Hepatocyte (in vitro differentiated cells): ENCODE data around the gene CBR3. TPM values are rescaled to one million over a fixed set of nuclear protein-coding genes. Genes with fewer than 3 reads are reported as not detected.

ENCODE experiments used
- DNase-seq: peaks from one replicate; pipeline ENCODE4 v3.0.0-alpha.2; 2016; ENCODE audit warnings: low spot score
- H2AFZ ChIP-seq: fragments of 200-600 bp; sonication (generic); 2 replicates; pipeline ENCODE4 v1.6.0; 2016; ENCODE audit warnings: antibody characterized with exemption, mild to moderate bottlenecking
- H3K27ac ChIP-seq: fragments of 200-600 bp; sonication (generic); 2 replicates; pipeline ENCODE4 v1.5.1; 2016; ENCODE audit warnings: mild to moderate bottlenecking
- H3K27me3 ChIP-seq: fragments of 200-600 bp; sonication (generic); 2 replicates; pipeline ENCODE4 v1.6.1; 2016
- H3K36me3 ChIP-seq: fragments of 200-600 bp; sonication (generic); replicated peaks from 2 replicates; pipeline ENCODE4 v1.5.1; 2016; ENCODE audit warnings: low read depth; ENCODE audit not compliant: insufficient read depth
- H3K4me1 ChIP-seq: fragments of 200-600 bp; sonication (generic); 2 replicates; pipeline ENCODE4 v1.5.1; 2016; ENCODE audit warnings: mild to moderate bottlenecking, moderate library complexity; ENCODE audit not compliant: insufficient read depth
- H3K4me2 ChIP-seq: fragments of 200-600 bp; sonication (generic); 2 replicates; pipeline ENCODE4 v1.6.0; 2016
- H3K4me3 ChIP-seq: fragments of 200-600 bp; sonication (generic); 2 replicates; pipeline ENCODE4 v1.5.1; 2016; ENCODE audit warnings: mild to moderate bottlenecking
- H3K79me2 ChIP-seq: fragments of 200-600 bp; sonication (generic); 2 replicates; pipeline ENCODE4 v1.6.0; 2017; ENCODE audit warnings: mild to moderate bottlenecking
- H3K9me2 ChIP-seq: fragments of 200-600 bp; sonication (generic); replicated peaks from 2 replicates; pipeline ENCODE4 v1.6.0; 2017; ENCODE audit warnings: mild to moderate bottlenecking; ENCODE audit not compliant: insufficient read depth
- H3K9me3 ChIP-seq: fragments of 200-600 bp; sonication (generic); 2 replicates; pipeline ENCODE4 v1.5.1; 2016; ENCODE audit warnings: low read depth, mild to moderate bottlenecking
- H4K20me1 ChIP-seq: fragments of 200-600 bp; sonication (generic); 2 replicates; pipeline ENCODE4 v1.6.0; 2016; ENCODE audit warnings: mild to moderate bottlenecking; ENCODE audit not compliant: insufficient read depth, poor library complexity, severe bottlenecking
- EZH2 ChIP-seq: fragments of 200-600 bp; sonication (generic); IDR thresholded peaks from 2 replicates; pipeline ENCODE4 v1.6.1; 2016; ENCODE audit warnings: antibody characterized with exemption, mild to moderate bottlenecking, borderline replicate concordance
- EZH2phosphoT487 ChIP-seq: fragments of 200-600 bp; sonication (generic); IDR thresholded peaks from one replicate; pipeline ENCODE4 v1.6.1; 2018; ENCODE audit warnings: antibody characterized with exemption, mild to moderate bottlenecking, low read depth, moderate library complexity; ENCODE audit not compliant: unreplicated experiment, severe bottlenecking
- WGBS: methylation state at CpG from one replicate; pipeline ENCODE4 v1.1.6; 2016; ENCODE audit warnings: low lambda C conversion rate; ENCODE audit errors: missing lambda C conversion rate; 5-methylcytosine and 5-hydroxymethylcytosine counted together
- polyA plus RNA-seq: library from polyadenylated mRNA; unstranded; fragments of >200 nt; fragmentation: Nextera tagmentation; extraction: Ambion mirVana; gene quantifications from 2 replicates; pipeline ENCODE4 v1.2.1, GENCODE V29; 2016
- total RNA-seq: library from RNA; depleted of rRNA; stranded (reverse); fragments of >200 nt; gene quantifications from 2 replicates; pipeline ENCODE4 v1.2.3, GENCODE V29; 2014
- TF ChIP-seq, protein P1 (sequence below): fragments of 200-600 bp; sonication (generic); IDR thresholded peaks from 2 replicates; pipeline ENCODE4 v1.5.1; 2016; ENCODE audit warnings: antibody characterized with exemption, mild to moderate bottlenecking; ENCODE audit not compliant: poor library complexity

The CBR3 gene
- total and polyA plus RNA-seq, 2 experiments from 2014 or later, result 0.22 to 1.7 TPM

DNA sequence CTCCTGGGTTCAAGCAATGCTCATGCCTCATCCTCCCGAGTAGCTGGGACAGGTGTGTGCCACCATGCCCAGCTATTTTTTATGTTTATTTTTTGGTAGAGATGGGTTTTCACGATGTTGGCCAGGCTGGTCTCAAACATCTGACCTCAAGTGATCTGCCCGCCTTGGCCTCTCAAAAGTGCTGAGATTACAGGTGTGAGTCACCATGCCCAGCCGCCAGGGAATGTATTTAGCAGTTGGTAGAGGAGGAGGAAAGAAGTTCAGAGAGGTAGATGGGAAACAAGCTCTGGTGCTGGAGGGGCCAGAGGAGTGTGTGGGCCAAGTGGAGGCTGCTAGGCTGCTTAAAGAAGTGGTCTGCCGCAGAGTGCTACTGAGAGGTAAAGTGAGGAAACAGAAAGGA, 27.8 kb downstream of the CBR3 start:
- peaks cover 13% of the 10 kb centered on the region for H3K4me1 ChIP-seq
- no peak overlapping the region for H3K27ac ChIP-seq
- DNase-seq, result no peak
- no peaks in the 10 kb centered on the region for H3K27me3 ChIP-seq
- no peaks in the 10 kb centered on the region for H3K36me3 ChIP-seq
- H3K79me2 ChIP-seq, result peaks cover 34% of the 10 kb centered on the region
- no peaks in the 10 kb centered on the region for H3K9me2 ChIP-seq
- H3K4me3 ChIP-seq, result no peak overlapping the region
- no peaks in the 10 kb centered on the region for H3K9me3 ChIP-seq
- whole genome bisulfite sequencing, result 97% methylated on average over 5 of the region's 5 CpGs
- H4K20me1 ChIP-seq, result no peaks in the 10 kb centered on the region
- H2AFZ ChIP-seq, result no peak overlapping the region
- TF ChIP-seq, protein P1, sequence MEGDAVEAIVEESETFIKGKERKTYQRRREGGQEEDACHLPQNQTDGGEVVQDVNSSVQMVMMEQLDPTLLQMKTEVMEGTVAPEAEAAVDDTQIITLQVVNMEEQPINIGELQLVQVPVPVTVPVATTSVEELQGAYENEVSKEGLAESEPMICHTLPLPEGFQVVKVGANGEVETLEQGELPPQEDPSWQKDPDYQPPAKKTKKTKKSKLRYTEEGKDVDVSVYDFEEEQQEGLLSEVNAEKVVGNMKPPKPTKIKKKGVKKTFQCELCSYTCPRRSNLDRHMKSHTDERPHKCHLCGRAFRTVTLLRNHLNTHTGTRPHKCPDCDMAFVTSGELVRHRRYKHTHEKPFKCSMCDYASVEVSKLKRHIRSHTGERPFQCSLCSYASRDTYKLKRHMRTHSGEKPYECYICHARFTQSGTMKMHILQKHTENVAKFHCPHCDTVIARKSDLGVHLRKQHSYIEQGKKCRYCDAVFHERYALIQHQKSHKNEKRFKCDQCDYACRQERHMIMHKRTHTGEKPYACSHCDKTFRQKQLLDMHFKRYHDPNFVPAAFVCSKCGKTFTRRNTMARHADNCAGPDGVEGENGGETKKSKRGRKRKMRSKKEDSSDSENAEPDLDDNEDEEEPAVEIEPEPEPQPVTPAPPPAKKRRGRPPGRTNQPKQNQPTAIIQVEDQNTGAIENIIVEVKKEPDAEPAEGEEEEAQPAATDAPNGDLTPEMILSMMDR, result no peak
- TF ChIP-seq EZH2phosphoT487 (no peak), EZH2 (no peak)
- H3K4me2 ChIP-seq, result no peak overlapping the region

DNA sequence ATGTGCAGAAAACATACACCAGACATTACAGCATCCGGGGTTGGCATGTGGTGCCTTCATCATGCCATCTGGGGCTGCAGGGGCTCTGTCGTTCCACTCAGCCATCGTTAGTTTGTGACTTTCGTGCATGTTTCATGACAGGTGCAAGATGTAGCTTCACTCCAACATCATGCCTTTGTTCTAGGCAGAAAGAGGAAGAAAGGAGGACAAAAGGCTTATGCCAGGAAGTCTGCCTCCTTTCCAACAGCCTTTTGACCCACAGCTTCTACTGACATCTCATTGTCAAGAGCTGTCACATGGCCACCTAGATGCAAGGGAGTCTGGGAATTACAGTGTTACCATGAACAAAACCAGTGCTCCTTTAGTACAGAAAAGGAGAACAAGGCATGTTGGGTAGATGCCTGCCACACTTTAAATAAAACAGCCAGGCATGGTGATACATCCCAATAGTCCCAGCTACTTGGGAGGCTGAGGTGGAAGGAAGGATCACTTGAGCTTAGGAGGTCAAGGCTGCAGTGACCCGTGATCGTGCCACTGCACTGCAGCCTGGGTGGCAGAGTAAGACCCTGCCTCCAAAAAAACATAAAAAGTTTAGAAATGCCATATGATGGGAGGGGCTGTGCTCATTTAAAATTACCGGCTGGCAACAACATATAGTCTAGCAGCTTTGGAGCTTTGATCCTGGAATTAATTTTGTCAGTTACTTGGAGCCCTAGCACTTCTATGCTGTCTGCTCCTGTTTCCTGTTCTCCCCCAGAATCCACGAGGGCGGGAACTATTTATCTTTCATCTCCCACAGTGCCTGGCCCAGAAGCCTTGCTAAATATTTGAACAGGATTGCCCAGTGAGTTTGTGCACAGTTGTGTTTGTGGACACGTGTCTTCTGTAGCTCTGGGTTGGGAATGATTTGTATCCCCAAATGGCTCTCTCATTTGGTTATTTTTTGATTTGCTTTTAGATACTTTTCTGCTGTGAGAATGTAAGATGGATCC, 29.2 kb downstream of the CBR3 start:
- 54% methylated on average over 10 of the region's 10 CpGs for WGBS
- Histone ChIP-seq H3K9me2 (no peaks in the 10 kb centered on the region), H3K27me3 (no peaks in the 10 kb centered on the region), H4K20me1 (no peaks in the 10 kb centered on the region), H3K4me3 (no peak overlapping the region), H3K4me2 (no peak overlapping the region), H3K36me3 (no peaks in the 10 kb centered on the region), H3K79me2 (peaks cover 22% of the 10 kb centered on the region), H3K27ac (no peak overlapping the region), H3K9me3 (no peaks in the 10 kb centered on the region), H2AFZ (no peak overlapping the region), H3K4me1 (peaks cover 8% of the 10 kb centered on the region)
- no peak for TF ChIP-seq EZH2
- TF ChIP-seq EZH2phosphoT487, result no peak
- TF ChIP-seq, protein P1, result no peak
- DNase-seq, result peak; percentile 16

DNA sequence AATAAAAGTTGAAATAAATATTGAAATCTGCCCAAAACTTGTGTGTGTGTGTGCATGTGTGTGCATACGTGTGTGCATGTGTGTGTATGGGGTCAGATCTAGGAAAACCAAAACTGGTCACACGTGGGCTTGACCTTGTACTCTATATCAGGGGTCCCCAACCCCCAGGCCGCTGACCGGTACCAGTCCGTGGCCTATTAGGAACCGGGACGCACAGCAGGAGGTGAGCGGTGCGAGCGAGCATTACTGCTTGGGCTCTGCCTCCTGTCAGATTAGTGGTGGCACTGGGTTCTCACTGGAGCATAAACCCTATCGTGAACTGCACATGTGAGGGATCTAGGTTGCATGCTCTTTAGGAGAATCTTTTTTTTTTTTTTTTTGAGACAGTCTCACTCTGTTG, 30.5 kb downstream of the CBR3 start:
- Histone ChIP-seq H3K27ac (no peak overlapping the region), H2AFZ (no peak overlapping the region), H4K20me1 (no peaks in the 10 kb centered on the region), H3K27me3 (no peaks in the 10 kb centered on the region), H3K9me3 (no peaks in the 10 kb centered on the region), H3K4me2 (no peak overlapping the region), H3K79me2 (peaks cover 12% of the 10 kb centered on the region), H3K4me1 (peaks cover 8% of the 10 kb centered on the region), H3K36me3 (no peaks in the 10 kb centered on the region), H3K9me2 (no peaks in the 10 kb centered on the region), H3K4me3 (no peak overlapping the region)
- TF ChIP-seq EZH2 (no peak), EZH2phosphoT487 (no peak)
- TF ChIP-seq, protein P1, result no peak
- DNase-seq, result no peak
- WGBS, result 95% methylated on average over 11 of the region's 11 CpGs
